ENCODE data around the gene RAD50. TPM values are rescaled to one million over a fixed set of nuclear protein-coding genes. Genes with fewer than 3 reads are reported as not detected.
"Not testable (repeated sequence)": the region's sequence is repeated elsewhere in the genome, so short reads cannot be mapped to it uniquely, and the experiment has no call there.

The RAD50 gene
- total and polyA plus RNA-seq, 2 donors (not counting 1 experiment from before 2014, with no cell fraction given) = 21.5 to 35.7 TPM

DNA sequence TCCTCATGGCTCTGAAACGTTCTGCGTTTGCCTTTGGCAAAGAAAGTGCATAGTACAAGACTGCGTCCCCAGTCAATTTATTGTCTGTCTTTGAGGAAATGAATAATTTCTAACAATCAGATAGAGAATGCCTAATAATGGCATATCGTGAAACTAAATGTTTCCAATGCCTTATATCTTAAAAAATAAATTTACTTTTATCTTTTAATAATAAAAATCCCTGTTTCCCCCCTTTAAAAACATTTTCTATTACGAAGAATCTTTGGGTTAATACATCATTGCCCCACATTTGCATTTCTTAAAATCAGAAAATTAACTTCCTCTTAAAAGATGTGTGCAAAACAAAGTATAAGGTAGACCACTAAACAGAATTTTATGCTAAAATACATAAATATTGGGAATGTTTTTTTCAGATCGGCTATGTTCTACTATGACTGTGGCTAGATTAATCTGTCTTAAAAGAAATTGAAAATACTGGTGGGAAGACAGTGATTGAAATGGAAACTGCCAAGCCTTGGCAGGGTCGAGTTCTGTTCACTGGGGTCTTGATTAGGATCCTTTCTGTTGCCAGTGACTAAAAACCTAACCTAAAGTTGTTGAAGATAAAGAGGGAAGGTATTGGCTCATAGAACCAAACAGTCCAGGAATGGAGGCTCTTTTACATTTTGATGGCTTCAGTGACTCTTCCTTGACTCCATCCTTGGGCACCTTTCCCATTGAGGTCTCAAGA, 13.1 kb upstream of the RAD50 start, which contains the start of gene IL5:
TSS of gene IL5 (minus strand) at position 51 of the 730 bp plus-strand sequence. CDS start at position 7, 44 bp downstream.
- H2AFZ ChIP-seq (ENCODE audit: low read length) = no peak within 1 kb of the TSS
- DNase-seq (ENCODE audit: low read depth in 2 of 2) = no peak
- H3K4me2 ChIP-seq (ENCODE audit: extremely low read depth, insufficient read depth, low read length) = no peak within 1 kb of the TSS
- no peaks in the 10 kb centered on the region for H3K4me1 ChIP-seq (ENCODE audit: control insufficient read depth, extremely low read depth, insufficient read depth, low read length)
- H3K9me3 ChIP-seq (ENCODE audit: control insufficient read depth, insufficient read depth, low read depth, low read length) = no peaks in the 10 kb centered on the region
- H3K27me3 ChIP-seq (ENCODE audit: control insufficient read depth, insufficient read depth, low read length) = no peaks in the 10 kb centered on the region
- no peaks in the 10 kb centered on the region for H4K20me1 ChIP-seq (ENCODE audit: control insufficient read depth, extremely low read depth, insufficient read depth, low read length)
- TF ChIP-seq EZH2 (IDR thresholded peaks at IDR 0.05; ENCODE audit: low read length, missing control alignments) (no peak), CTCF (conservative IDR thresholded peaks at IDR 0.05 in 1 of 2, IDR thresholded peaks at IDR 0.05 in 1 of 2; ENCODE audit: low read depth in 1 of 2, low read length in 2 of 2) (no peak)
- H3K36me3 ChIP-seq (ENCODE audit: control insufficient read depth, insufficient read depth, low read length) = no peaks in the 10 kb centered on the region
- H3K27ac ChIP-seq (ENCODE audit: insufficient read depth, low read length) = no peak within 1 kb of the TSS
- H3K4me3 ChIP-seq (replicated peaks in 1 of 4; ENCODE audit: control extremely low read depth in 1 of 4, insufficient read depth in 1 of 4, low read depth in 3 of 4, low read length in 4 of 4) = no peak within 1 kb of the TSS
- H3K9ac ChIP-seq (ENCODE audit: insufficient read depth, low read length) = no peak within 1 kb of the TSS
- H3K79me2 ChIP-seq (ENCODE audit: control insufficient read depth, insufficient read depth, low read length) = no peaks in the 10 kb centered on the region

- Histone ChIP-seq H3K27me3 (ENCODE audit: control insufficient read depth, insufficient read depth, low read length) (no peaks in the 10 kb centered on the region), H3K36me3 (ENCODE audit: control insufficient read depth, insufficient read depth, low read length) (no peaks in the 10 kb centered on the region), H3K4me3 (replicated peaks in 1 of 4; ENCODE audit: control extremely low read depth in 1 of 4, insufficient read depth in 1 of 4, low read depth in 3 of 4, low read length in 4 of 4) (no peak overlapping the region), H2AFZ (ENCODE audit: low read length) (no peak overlapping the region), H3K79me2 (ENCODE audit: control insufficient read depth, insufficient read depth, low read length) (no peaks in the 10 kb centered on the region), H3K4me1 (ENCODE audit: control insufficient read depth, extremely low read depth, insufficient read depth, low read length) (no peaks in the 10 kb centered on the region), H4K20me1 (ENCODE audit: control insufficient read depth, extremely low read depth, insufficient read depth, low read length) (no peaks in the 10 kb centered on the region), H3K9ac (ENCODE audit: insufficient read depth, low read length) (no peak overlapping the region), H3K4me2 (ENCODE audit: extremely low read depth, insufficient read depth, low read length) (no peak overlapping the region), H3K9me3 (ENCODE audit: control insufficient read depth, insufficient read depth, low read depth, low read length) (no peaks in the 10 kb centered on the region), H3K27ac (ENCODE audit: insufficient read depth, low read length) (no peak overlapping the region)
- no peak for TF ChIP-seq CTCF (conservative IDR thresholded peaks at IDR 0.05 in 1 of 2, IDR thresholded peaks at IDR 0.05 in 1 of 2; ENCODE audit: low read depth in 1 of 2, low read length in 2 of 2)
- no peak for TF ChIP-seq EZH2 (IDR thresholded peaks at IDR 0.05; ENCODE audit: low read length, missing control alignments)
- no peak for DNase-seq (ENCODE audit: low read depth in 2 of 2)
Measured at GRCh38 chr5:132546108-132546507, 10.7 kb upstream of the RAD50 start.

- Histone ChIP-seq H4K20me1 (ENCODE audit: control insufficient read depth, extremely low read depth, insufficient read depth, low read length) (no peaks in the 10 kb centered on the region), H2AFZ (ENCODE audit: low read length) (no peak overlapping the region), H3K9me3 (ENCODE audit: control insufficient read depth, insufficient read depth, low read depth, low read length) (no peaks in the 10 kb centered on the region), H3K27me3 (ENCODE audit: control insufficient read depth, insufficient read depth, low read length) (peaks cover 2% of the 10 kb centered on the region), H3K9ac (ENCODE audit: insufficient read depth, low read length) (no peak overlapping the region), H3K27ac (ENCODE audit: insufficient read depth, low read length) (no peak overlapping the region), H3K79me2 (ENCODE audit: control insufficient read depth, insufficient read depth, low read length) (no peaks in the 10 kb centered on the region), H3K36me3 (ENCODE audit: control insufficient read depth, insufficient read depth, low read length) (no peaks in the 10 kb centered on the region), H3K4me2 (ENCODE audit: extremely low read depth, insufficient read depth, low read length) (no peak overlapping the region), H3K4me3 (replicated peaks in 1 of 4; ENCODE audit: control extremely low read depth in 1 of 4, insufficient read depth in 1 of 4, low read depth in 3 of 4, low read length in 4 of 4) (no peak overlapping the region), H3K4me1 (ENCODE audit: control insufficient read depth, extremely low read depth, insufficient read depth, low read length) (no peaks in the 10 kb centered on the region)
- DNase-seq (ENCODE audit: low read depth in 2 of 2) = no peak
- TF ChIP-seq CTCF (conservative IDR thresholded peaks at IDR 0.05 in 1 of 2, IDR thresholded peaks at IDR 0.05 in 1 of 2; ENCODE audit: low read depth in 1 of 2, low read length in 2 of 2) (no peak), EZH2 (IDR thresholded peaks at IDR 0.05; ENCODE audit: low read length, missing control alignments) (no peak)
Measured at GRCh38 chr5:132547269-132547668, 9.5 kb upstream of the RAD50 start.

DNA sequence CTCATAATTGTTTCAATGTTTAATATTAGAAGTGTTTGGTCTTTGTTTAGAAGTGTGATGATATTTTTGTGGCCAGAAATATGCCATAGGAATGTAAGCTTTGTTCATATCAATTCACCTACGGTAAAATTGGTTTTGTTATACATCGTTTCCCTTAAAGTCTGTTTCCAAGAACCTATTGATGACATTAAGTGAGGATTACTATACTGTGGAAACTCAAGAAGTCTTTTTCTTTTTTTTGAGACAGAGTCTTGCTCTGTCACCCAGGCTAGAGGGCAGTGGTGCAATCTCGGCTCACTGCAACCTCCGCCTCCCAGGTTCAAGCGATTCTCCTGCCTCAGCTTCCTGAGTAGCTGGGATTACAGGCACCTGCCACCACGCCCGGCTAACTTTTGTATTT, 7.9 kb upstream of the RAD50 start:
- not testable (repeated sequence) for H3K4me1 ChIP-seq (ENCODE audit: control insufficient read depth, extremely low read depth, insufficient read depth, low read length); H3K9ac ChIP-seq (ENCODE audit: insufficient read depth, low read length); H3K27ac ChIP-seq (ENCODE audit: insufficient read depth, low read length); H4K20me1 ChIP-seq (ENCODE audit: control insufficient read depth, extremely low read depth, insufficient read depth, low read length); H3K79me2 ChIP-seq (ENCODE audit: control insufficient read depth, insufficient read depth, low read length); DNase-seq (ENCODE audit: low read depth in 2 of 2); H3K4me2 ChIP-seq (ENCODE audit: extremely low read depth, insufficient read depth, low read length); H3K36me3 ChIP-seq (ENCODE audit: control insufficient read depth, insufficient read depth, low read length); H3K9me3 ChIP-seq (ENCODE audit: control insufficient read depth, insufficient read depth, low read depth, low read length); H3K27me3 ChIP-seq (ENCODE audit: control insufficient read depth, insufficient read depth, low read length); H3K4me3 ChIP-seq (replicated peaks in 1 of 4; ENCODE audit: control extremely low read depth in 1 of 4, insufficient read depth in 1 of 4, low read depth in 3 of 4, low read length in 4 of 4); H2AFZ ChIP-seq (ENCODE audit: low read length)

Measured in fibroblast of lung (primary cell).